Ovary (tissue), 9 donors: ENCODE results near the gene ANKRD23. TPM values are rescaled to one million over a fixed set of nuclear protein-coding genes. Genes with fewer than 3 reads are reported as not detected.

Experiments used
- DNase-seq, 5 donors: peaks; one replicate each; pipeline ENCODE4 v3.0.0-alpha.2; 2019 to 2020
- H3K27ac ChIP-seq, 2 donors: fragments of 200-600 bp; one replicate each; pipeline versions ENCODE4 v1.5.1 to v1.8.0; 2019 to 2022
- H3K27me3 ChIP-seq: fragments of 200-600 bp; one replicate; pipeline ENCODE4 v1.8.0; 2022
- H3K36me3 ChIP-seq: fragments of 200-600 bp; sonication (generic); one replicate; pipeline ENCODE4 v1.5.1; 2019
- H3K4me1 ChIP-seq: one replicate; pipeline ENCODE4 v1.8.1; 2013; ENCODE audit warnings: mild to moderate bottlenecking, moderate library complexity; ENCODE audit not compliant: insufficient read depth
- H3K4me3 ChIP-seq: fragments of 200-600 bp; sonication (generic); one replicate; pipeline ENCODE4 v1.5.1; 2017
- H3K9me3 ChIP-seq, 2 donors: fragments of 200-600 bp in 1 of 2; sonication (generic) in 1 of 2; one replicate each; pipeline versions ENCODE4 v1.5.1 to v1.8.1; 2013 to 2019; ENCODE audit warnings: mild to moderate bottlenecking in 1 of 2, moderate library complexity in 1 of 2
- EP300 ChIP-seq: sonication (generic); formaldehyde crosslinking; IDR thresholded peaks from one replicate; pipeline ENCODE4 v1.6.1; 2017; ENCODE audit warnings: antibody characterized with exemption
- POLR2A ChIP-seq: fragments of 450-650 bp; IDR thresholded peaks from one replicate; pipeline ENCODE4 v1.6.1; 2017; ENCODE audit warnings: antibody characterized with exemption, mild to moderate bottlenecking, moderate library complexity
- WGBS, 3 donors: extraction: QIAGEN DNeasy Blood & Tissue Kit in 1 of 3; methylation state at CpG; one replicate each; pipeline versions ENCODE4 v1.1.5 to v1.1.7; 2013 to 2017; 5-methylcytosine and 5-hydroxymethylcytosine counted together
- intact Hi-C, 4 donors: fragments of 100-400 bp; cut with DNase I; formaldehyde crosslinking; loops; one replicate each; pipeline versions ENCODE4 v1.11.0 to v1.15.1; 2022 to 2023
- polyA plus RNA-seq, 2 donors: library from polyadenylated mRNA; stranded (reverse); fragments of 200-250 nt in 1 of 2; fragments of 350-450 nt in 1 of 2; fragmentation: Illumina TruSeq in 1 of 2; extraction: RNeasy Lipid Tissue Mini Kit (QIAGEN cat#74804) in 1 of 2; gene quantifications; one replicate each; pipeline ENCODE4 v1.2.3, GENCODE V29; 2013 to 2014
- total RNA-seq, 7 donors: library from RNA; depleted of rRNA in 2 of 7; stranded (reverse); fragments of >200 nt in 2 of 7; fragmentation: NEBNext Ultra II Directional in 3 of 7; extraction: Animal tissue kit (Norgen Biotek cat#: 25700) in 3 of 7; gene quantifications; one replicate each; pipeline versions ENCODE4 v1.1.0 to v1.2.4, GENCODE V29; 2016 to 2023
- TF ChIP-seq, protein P1 (sequence below), 3 donors: fragments of 450-650 bp in 2 of 3; fragments of 200-600 bp in 1 of 3; IDR thresholded peaks; one replicate each; pipeline versions ENCODE4 v1.5.1 to v1.8.0; 2016 to 2022; ENCODE audit warnings: antibody characterized with exemption in 3 of 3, mild to moderate bottlenecking in 1 of 3
- donor health status: DM: no; HTN: no; CAD: no; lungs with moderate emphysema.
- donor health status: DM: no; HTN: no; CAD: no.
- donor health status: Bipolar disorder and iron deficiency.
- donor health status: DM: yes; HTN: yes; CAD: no.
- donor health status: DM: no; HTN: no; CAD: no.
- donor health status: DM: yes; HTN: yes; CAD: no.

Gene ANKRD23
- total and polyA plus RNA-seq, 9 donors = 1.4 to 14.1 (median 8.4) TPM

DNA sequence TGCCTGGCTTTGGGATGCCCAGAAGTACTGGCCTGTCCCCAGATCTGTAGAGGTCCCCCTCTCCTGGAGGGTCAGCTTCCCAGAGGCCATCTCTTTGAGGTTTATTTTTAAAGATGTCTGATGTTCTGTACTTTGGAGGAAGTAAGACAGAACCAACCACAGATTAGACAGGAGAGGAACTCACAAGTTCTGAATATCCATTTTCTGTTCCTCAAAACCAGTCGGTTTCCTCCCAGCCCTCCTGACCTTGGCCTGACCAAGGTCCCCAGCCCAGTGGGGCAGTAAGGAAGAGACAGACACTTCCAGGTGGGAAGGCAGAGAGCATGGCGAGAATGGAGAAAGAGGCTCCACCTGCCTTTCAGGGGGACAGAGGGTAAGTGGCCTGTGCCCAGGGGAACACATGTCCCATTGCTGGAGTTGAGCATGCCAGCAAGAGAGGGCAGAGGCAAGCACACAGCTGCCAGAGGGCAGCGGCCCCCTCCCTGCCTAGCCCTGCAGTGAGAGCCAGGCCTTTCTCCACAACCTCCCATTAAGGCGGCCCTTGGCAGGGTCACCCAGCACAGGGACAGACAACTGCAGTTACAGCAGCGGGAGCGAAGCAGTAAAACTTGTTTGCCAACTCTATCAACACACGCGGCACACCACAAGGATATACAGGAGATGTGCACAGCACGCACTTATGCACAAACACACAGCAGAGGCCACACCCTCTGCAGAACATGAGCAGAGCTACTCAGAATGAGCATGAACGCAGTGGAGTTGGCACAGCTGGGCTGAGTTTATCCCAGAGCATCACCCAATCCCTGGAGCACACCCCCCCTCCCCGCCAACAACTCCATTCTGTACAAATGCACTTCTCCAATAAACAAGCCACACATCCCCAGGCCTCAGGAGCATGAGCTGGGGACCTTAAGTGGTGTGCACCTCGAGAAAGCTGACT is 44.5 kb upstream of the ANKRD23 start:
- peak overlapping the region in 1 of 2 donors; percentile 39 for H3K27ac ChIP-seq
- intact Hi-C loops = no loop called here
- peaks cover 23% of the 10 kb centered on the region for H3K4me1 ChIP-seq
- no peaks in the 10 kb centered on the region for H3K9me3 ChIP-seq
- H3K36me3 ChIP-seq = no peaks in the 10 kb centered on the region
- no peaks in the 10 kb centered on the region for H3K27me3 ChIP-seq
- TF ChIP-seq POLR2A (no peak), EP300 (no peak)
- TF ChIP-seq, protein P1, sequence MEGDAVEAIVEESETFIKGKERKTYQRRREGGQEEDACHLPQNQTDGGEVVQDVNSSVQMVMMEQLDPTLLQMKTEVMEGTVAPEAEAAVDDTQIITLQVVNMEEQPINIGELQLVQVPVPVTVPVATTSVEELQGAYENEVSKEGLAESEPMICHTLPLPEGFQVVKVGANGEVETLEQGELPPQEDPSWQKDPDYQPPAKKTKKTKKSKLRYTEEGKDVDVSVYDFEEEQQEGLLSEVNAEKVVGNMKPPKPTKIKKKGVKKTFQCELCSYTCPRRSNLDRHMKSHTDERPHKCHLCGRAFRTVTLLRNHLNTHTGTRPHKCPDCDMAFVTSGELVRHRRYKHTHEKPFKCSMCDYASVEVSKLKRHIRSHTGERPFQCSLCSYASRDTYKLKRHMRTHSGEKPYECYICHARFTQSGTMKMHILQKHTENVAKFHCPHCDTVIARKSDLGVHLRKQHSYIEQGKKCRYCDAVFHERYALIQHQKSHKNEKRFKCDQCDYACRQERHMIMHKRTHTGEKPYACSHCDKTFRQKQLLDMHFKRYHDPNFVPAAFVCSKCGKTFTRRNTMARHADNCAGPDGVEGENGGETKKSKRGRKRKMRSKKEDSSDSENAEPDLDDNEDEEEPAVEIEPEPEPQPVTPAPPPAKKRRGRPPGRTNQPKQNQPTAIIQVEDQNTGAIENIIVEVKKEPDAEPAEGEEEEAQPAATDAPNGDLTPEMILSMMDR (IDR thresholded peaks at IDR 0.05) = no peak
- no peak overlapping the region for H3K4me3 ChIP-seq
- 76 to 89% (median 84%) methylated on average over 12 of the region's 12 CpGs for WGBS, 3 donors
- no peak for DNase-seq

DNA sequence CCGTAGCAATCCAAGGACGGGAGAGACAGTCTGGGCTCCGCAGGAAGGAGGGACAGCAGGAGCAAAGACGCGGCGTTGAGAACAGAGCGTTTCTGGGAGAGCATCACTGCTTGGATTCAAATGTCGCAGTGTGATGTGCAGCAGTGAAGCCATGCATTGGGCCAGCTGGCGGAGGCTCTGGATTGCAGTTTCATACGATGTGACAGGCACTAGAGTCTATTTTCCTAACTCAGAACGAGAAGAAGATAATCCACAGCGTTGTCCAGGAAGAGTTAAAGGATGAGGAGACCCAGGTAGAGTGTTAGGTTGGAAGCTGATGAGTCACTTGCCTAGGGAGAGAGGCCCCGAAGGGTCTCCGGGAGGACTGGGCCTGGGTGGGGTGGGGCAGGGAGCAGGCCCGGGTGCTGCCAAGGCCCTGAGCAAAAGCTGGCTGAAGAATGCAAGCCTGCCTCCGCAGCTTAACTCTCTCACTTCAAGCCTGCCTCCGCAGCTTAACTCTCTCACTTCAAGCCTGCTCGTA is 43.7 kb upstream of the ANKRD23 start:
- TF ChIP-seq EP300 = no peak
- TF ChIP-seq POLR2A = no peak
- TF ChIP-seq, protein P1 (IDR thresholded peaks at IDR 0.05) = no peak
- H3K27ac ChIP-seq = peak overlapping the region in 1 of 2 donors; percentile 39
- peaks cover 23% of the 10 kb centered on the region for H3K4me1 ChIP-seq
- intact Hi-C loops = no loop called here
- DNase-seq = peak in 3 of 5 donors; percentile 58 to 69 (median 69)
- H3K9me3 ChIP-seq = no peaks in the 10 kb centered on the region
- H3K36me3 ChIP-seq = no peaks in the 10 kb centered on the region
- H3K27me3 ChIP-seq = no peaks in the 10 kb centered on the region
- 18 to 22% (median 19%) methylated on average over 18 of the region's 18 CpGs for WGBS, 3 donors
- no peak overlapping the region for H3K4me3 ChIP-seq

DNA sequence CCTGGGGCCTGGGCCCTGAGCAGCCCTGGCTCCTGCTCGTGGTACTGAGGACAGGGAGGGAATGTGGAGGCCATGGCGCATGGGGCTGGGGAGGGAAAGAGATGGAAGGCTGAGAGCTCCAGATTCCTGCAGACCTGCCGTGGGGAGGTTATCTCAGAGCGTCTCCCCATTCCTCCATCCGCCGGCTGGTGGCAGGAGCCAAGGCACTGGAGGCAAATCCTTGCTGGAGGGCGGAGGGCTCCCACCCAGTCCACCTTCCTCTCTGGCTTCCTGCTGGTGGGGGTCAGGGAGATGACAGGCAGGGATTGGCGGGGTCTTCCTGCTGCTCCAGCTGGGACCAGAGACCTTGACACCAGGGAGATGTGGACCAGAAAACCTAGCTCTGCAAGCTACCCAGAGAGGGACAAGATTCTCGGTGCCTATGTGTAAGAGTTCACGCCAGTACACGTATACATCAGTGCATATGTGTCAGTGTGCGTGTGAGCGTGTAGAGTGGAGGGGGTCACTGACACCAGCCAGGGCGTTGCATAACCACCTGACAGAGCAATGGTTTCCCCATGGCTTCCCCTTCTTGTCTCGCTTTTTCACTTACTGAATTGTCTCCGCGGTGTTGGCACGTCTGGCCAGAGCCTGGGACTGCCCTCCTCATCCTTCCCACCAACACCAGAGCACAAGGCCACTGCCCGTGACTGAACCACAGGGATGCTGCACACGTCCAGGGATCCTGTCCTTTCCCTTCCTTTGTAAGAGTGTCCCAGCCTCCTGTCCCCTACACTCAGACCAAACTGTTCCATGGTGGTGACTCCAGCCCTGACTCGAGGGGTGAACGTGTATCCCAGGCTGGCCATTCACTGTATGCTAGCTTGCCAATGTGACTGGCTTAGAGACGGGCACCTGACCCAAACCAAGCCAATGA is 41.9 kb upstream of the ANKRD23 start:
- H3K4me3 ChIP-seq = no peak overlapping the region
- no peaks in the 10 kb centered on the region for H3K36me3 ChIP-seq
- no peak overlapping the region for H3K27ac ChIP-seq
- DNase-seq = no peak
- intact Hi-C loops = no loop called here
- no peaks in the 10 kb centered on the region for H3K27me3 ChIP-seq
- WGBS, 3 donors = 91 to 95% (median 94%) methylated on average over 23 of the region's 23 CpGs
- no peaks in the 10 kb centered on the region for H3K9me3 ChIP-seq
- TF ChIP-seq, protein P1 (IDR thresholded peaks at IDR 0.05) = no peak
- TF ChIP-seq EP300 (no peak), POLR2A (no peak)
- peaks cover 8% of the 10 kb centered on the region for H3K4me1 ChIP-seq

DNA sequence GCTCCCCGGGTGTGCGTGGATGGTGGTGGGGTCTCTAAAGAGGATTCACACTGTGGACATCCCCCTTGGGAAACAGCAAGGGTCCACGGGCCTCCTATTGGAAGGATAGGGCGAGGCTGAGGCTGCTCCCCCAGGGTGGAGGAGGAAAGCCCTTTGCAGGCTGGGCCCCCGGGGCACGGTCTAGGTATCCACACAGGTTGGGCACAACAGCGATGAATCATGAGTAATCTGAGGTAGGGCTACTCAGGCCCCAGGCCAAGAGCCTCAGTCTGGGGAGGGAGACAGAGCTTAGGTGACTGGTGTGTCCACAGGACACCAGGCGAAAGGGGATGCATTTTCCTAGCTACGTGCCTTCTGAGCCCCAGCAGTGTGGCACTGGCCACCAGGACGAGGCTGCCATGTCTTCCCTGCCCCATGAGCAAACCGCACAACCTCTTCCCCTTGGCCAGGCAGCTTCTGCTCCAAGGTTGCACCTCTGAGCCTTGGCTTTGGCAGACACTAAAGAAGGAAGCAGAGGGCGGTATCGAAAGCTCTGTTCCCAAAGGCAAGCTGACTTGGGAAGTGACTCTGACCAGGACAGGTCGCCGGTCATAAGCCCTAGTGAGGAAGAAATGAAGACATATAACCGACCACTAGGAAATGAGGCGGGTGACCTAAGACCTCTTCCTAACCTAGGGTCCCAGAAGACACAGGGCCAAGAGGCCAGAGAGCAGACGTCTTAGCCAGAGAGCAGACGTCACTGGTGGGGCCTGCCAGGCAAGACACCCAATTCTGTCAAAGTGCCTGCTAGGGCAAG is 40.7 kb upstream of the ANKRD23 start:
- no peak for TF ChIP-seq EP300
- Histone ChIP-seq H3K27me3 (no peaks in the 10 kb centered on the region), H3K27ac (no peak overlapping the region), H3K9me3 (no peaks in the 10 kb centered on the region), H3K36me3 (no peaks in the 10 kb centered on the region), H3K4me1 (peaks cover 6% of the 10 kb centered on the region), H3K4me3 (no peak overlapping the region)
- WGBS, 3 donors = 90 to 93% (median 91%) methylated on average over 19 of the region's 19 CpGs
- DNase-seq = no peak
- intact Hi-C loops = no loop called here
